ENCODE data around the gene RPS8.
A peak's percentile ranks its signal among the peaks of the same experiment; 100 is the strongest.
"Not testable (repeated sequence)": the region's sequence is repeated elsewhere in the genome, so short reads cannot be mapped to it uniquely, and the experiment has no call there.

RPS8 gene

DNA sequence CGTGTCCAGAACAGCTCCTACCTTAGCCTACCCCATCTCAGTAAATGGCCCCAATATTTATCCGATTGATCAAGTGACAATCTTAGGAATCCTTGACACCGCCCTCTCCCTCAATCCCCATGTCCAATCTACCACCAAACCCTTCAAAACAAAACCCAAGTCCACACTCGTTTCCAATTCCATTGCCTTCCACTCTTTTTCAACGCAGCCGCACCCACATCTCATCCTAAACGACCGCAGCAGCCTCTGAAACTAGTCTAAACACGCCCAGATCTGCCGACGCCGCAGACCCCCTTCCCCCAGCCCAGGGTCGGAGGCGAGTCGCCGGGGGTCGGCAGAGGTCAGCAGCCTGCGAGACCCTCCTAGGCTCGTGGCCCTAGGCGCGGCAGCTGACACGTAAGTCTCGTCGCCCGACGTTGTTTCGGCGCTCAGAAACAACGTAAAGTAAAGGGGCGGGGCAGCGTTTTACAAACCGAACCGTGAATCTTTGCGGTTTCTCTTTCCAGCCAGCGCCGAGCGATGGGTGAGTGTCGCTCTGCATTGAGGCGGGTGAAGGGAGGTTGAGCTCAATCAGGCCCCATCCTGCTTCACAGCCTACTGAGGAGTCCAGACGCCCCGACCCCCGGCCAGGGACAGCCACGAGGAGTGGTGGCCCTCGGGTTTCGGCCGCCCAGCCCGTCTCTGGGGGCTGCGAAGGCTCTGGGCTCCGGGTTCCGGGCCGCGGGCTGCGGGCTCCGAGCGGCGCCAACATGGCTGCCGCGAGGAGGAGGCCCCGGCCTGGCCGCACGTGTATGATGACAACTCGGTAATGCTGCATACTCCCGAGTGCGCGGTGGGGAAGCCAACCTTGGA lies at the start of gene RPS8:
Gene RPS8 (plus strand): TSS at position 463 of the 852 bp plus-strand sequence. CDS start 57 bp downstream, at position 520.
- Mint-ChIP-seq H3K4me1 (peaks cover 31% of the 10 kb centered on the region), H3K36me3 (ENCODE audit: low read depth) (peaks cover 54% of the 10 kb centered on the region), H3K27me3 (no peaks in the 10 kb centered on the region), H3K4me3 (peak within 1 kb of the TSS; percentile 94), H3K9me3 (no peaks in the 10 kb centered on the region), H3K27ac (peak within 1 kb of the TSS; percentile 95)
- peak; percentile 91 for DNase-seq
- ATAC-seq = peak; percentile 71

DNA sequence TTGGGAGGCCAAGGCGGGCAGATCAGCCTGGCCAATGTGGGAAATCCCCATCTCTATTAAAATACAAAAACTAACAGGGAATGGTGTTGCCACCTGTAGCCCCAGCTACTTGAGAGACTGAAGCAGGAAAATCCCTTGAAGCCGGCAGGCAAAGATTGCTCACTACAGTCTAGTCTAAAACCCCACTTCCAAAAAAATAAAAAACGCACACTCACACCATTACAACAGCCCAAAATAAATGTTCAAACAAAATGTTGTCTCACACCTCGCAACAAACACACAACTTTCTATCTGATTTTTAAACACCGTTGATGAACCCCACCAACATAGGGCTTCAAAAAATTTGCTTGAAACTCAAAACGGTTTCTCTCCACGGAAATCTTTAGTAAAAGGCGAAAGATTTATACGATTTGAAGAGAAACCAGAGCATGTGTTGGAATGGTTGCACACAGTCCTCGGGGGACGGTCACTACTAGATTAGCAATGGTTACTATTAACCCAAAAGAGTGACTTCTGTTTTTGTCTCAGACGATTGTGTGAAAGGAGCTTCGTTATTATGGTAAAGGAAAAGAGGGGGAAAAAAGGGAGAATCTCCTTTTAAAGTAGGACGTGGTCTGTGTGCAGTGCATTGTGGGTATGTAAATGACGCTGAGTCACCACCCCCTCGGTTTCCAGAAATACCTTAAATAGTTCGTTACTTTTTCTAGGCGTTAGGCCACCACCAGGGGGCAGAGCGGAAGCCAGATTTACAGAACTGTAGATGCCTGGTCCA lies 44.4 kb upstream of the RPS8 start, which contains the start of gene RNU5D-1:
Gene RNU5D-1 (minus strand): TSS at position 430 of the 772 bp plus-strand sequence.
- H3K4me1 Mint-ChIP-seq = peaks cover 41% of the 10 kb centered on the region
- ATAC-seq (peak; percentile 94), DNase-seq (peak; percentile 96)
- peak within 1 kb of the TSS; percentile 63 for H3K4me3 Mint-ChIP-seq
- peak within 1 kb of the TSS; percentile 100 for H3K27ac Mint-ChIP-seq
- H3K27me3 Mint-ChIP-seq = peaks cover 3% of the 10 kb centered on the region
- peaks cover 5% of the 10 kb centered on the region for H3K36me3 Mint-ChIP-seq (ENCODE audit: low read depth)
- H3K9me3 Mint-ChIP-seq = no peaks in the 10 kb centered on the region

DNA sequence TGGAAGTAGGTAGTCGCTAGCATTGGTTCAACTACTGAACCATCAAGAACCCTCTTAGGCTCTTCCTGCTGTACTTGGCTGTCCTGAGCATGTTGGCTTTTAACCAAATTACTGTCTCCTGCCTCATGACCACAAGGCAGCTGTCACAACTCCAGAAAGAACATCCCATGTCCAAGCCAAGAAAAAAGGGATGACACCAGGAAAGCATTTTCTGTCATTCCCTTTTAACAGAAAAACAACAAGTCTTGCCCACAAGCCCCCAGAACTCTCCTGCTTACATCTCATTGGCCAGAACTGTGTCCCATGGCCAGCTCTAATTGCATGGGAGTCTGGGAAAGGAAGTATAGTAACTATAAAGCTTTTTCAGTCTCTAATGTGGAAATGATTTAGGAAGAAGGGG lies 42.0 kb upstream of the RPS8 start:
- Mint-ChIP-seq H3K9me3 (no peaks in the 10 kb centered on the region), H3K36me3 (ENCODE audit: low read depth) (peaks cover 5% of the 10 kb centered on the region), H3K4me3 (no peak overlapping the region), H3K27me3 (peaks cover 3% of the 10 kb centered on the region), H3K4me1 (peaks cover 26% of the 10 kb centered on the region), H3K27ac (no peak overlapping the region)
- ATAC-seq (no peak), DNase-seq (no peak)

DNA sequence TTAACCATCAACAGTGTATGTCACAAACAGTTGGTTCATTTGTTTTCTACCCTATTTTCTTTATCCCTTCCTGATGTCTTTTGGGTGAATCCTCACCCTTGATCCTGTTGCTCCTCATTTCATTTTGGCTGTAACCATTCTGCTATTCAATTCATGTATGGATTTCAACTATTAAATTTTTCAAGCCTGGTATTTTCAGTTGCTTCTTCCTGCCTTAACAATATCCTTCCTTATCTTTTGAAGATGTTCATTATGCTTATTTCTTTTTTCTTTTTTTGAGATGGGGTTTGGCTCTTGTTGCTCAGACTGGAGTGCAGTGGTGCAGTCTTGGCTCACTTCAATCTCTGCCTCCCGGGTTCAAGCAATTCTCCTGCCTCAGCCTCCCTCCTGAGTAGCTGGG lies 41.6 kb upstream of the RPS8 start:
- Mint-ChIP-seq H3K27me3 (peaks cover 3% of the 10 kb centered on the region), H3K4me3 (no peak overlapping the region), H3K36me3 (ENCODE audit: low read depth) (peaks cover 5% of the 10 kb centered on the region), H3K4me1 (peaks cover 26% of the 10 kb centered on the region), H3K9me3 (no peaks in the 10 kb centered on the region), H3K27ac (no peak overlapping the region)
- no peak for DNase-seq
- ATAC-seq = no peak

DNA sequence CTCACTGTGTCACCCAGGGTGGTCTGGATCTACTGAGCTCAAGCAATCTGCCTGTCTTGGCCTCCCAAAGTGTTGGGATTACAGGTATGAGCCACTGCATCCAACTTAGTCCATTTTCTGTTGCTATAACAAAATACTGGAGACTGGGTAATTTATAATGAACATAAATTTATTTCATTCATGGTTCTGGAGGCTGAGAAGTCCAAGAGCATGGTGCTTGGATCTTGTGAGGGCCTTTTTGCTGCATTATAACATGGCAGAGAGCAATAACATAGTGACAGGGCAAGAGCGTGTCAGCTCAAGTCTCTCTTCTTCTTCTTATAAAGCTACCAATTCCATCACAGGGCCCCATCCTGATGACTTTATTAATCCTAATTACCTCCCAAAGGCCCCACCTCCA lies 39.3 kb upstream of the RPS8 start:
- H3K27ac Mint-ChIP-seq = no peak overlapping the region
- no peaks in the 10 kb centered on the region for H3K27me3 Mint-ChIP-seq
- peaks cover 10% of the 10 kb centered on the region for H3K36me3 Mint-ChIP-seq (ENCODE audit: low read depth)
- no peak overlapping the region for H3K4me3 Mint-ChIP-seq
- no peaks in the 10 kb centered on the region for H3K9me3 Mint-ChIP-seq
- DNase-seq (no peak), ATAC-seq (no peak)
- peaks cover 26% of the 10 kb centered on the region for H3K4me1 Mint-ChIP-seq

DNA sequence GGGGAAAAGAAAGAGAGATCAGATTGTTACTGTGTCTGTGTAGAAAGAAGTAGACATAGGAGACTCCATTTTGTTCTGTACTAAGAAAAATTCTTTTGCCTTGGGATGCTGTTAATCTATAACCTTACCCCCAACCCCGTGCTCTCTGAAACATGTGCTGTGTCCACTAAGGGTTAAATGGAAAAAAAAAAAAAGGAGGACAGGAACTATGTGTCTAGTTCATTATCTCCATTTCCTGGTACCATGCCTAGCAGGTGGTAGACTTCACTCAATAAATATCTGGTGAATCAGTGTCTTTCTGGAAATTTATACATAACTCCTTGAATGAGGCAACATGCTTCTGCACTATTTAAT lies 36.4 kb upstream of the RPS8 start:
- Mint-ChIP-seq H3K4me1 (peaks cover 33% of the 10 kb centered on the region), H3K4me3 (peak overlapping the region; percentile 95), H3K27ac (peak overlapping the region; percentile 88), H3K36me3 (ENCODE audit: low read depth) (peaks cover 25% of the 10 kb centered on the region)
- not testable (repeated sequence) for DNase-seq, H3K9me3 Mint-ChIP-seq, ATAC-seq, H3K27me3 Mint-ChIP-seq

DNA sequence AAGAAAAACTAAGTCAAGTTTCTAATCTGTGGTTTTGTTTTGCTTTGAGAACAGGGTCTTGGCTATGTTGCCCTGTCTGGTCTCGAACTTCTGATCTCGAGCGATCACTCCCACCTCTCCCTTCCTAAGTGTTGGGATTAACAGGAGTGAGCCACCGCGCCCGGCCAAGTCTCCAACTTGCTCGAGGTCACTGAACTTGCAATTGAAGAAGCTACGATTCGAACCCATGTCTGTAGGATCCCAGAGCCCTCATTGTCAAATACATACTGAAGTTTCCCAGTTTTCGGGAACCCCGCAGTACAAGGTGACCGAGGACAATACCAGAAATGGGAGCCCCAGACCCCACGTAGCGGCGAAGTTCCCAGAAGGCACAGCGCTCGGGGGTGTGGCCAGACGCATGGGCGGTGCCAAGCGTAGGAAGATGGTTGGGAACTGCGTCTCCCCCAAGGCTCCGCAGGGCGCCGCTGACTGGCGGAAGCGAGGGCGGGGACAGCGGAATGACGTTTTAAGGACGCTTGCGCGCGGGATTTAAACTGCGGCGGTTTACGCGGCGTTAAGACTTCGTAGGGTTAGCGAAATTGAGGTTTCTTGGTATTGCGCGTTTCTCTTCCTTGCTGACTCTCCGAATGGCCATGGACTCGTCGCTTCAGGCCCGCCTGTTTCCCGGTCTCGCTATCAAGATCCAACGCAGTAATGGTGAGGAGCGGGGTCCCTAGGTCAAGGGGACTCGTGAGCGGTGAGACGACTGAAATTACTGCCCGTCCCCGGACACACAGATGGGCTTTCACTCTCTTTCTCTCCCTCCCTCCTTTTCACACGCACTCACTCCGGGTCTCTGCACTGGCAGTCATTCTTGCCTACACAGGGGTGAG lies 35.8 kb upstream of the RPS8 start, which contains the start of gene KIF2C:
Gene KIF2C (plus strand): TSS at position 531 of the 872 bp plus-strand sequence. CDS start 96 bp downstream, at position 627.
- Mint-ChIP-seq H3K9me3 (no peaks in the 10 kb centered on the region), H3K27ac (peak within 1 kb of the TSS; percentile 88), H3K27me3 (no peaks in the 10 kb centered on the region), H3K4me3 (peak within 1 kb of the TSS; percentile 95), H3K36me3 (ENCODE audit: low read depth) (peaks cover 30% of the 10 kb centered on the region), H3K4me1 (peaks cover 35% of the 10 kb centered on the region)
- DNase-seq = peak; percentile 99
- peak; percentile 95 for ATAC-seq

DNA sequence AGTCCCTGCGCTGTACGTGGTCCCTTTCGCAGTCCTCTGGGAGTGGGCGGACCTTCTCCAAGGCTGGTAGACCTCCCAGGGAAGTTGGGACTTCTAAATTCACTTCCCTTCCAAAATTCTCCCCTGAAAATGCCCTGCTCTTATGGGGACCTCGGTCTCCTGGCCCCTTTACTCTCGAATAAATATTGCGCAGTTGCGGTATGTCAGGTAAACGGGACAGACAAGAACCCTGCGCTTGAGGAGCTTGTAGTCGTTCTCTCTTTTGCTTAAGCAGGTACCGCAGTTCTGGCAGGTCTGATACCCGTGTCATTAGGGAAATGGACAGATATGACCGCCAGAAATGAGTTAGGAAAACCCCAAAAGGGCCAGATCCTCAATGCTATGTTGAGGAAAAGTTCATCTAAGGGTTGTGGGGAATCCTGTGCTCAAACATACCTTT lies 35.1 kb upstream of the RPS8 start:
- peak overlapping the region; percentile 88 for H3K27ac Mint-ChIP-seq
- H3K4me1 Mint-ChIP-seq = peaks cover 35% of the 10 kb centered on the region
- DNase-seq (no peak), ATAC-seq (no peak)
- no peaks in the 10 kb centered on the region for H3K27me3 Mint-ChIP-seq
- peak overlapping the region; percentile 95 for H3K4me3 Mint-ChIP-seq
- peaks cover 33% of the 10 kb centered on the region for H3K36me3 Mint-ChIP-seq (ENCODE audit: low read depth)
- H3K9me3 Mint-ChIP-seq = no peaks in the 10 kb centered on the region

DNA sequence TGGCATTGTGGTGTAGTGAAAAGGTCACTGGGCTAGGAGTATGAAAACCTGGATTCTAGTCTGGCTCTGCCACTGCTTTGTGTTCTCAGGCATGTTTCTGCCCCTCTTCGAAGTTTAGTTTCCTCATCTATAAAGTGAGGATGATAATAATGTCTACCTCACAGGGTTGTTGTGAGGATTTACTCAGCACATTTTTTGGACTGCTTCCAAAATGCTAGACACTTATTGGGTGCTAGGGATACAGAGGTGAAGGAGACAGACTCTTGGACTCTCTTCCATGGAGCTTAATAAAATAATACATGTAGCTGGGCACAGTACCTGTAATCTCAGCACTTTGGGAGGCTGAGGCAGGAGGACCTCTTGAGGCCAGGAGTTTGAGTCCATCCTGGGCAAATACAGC lies 32.1 kb upstream of the RPS8 start:
- Mint-ChIP-seq H3K4me3 (peak overlapping the region; percentile 57), H3K9me3 (no peaks in the 10 kb centered on the region), H3K4me1 (peaks cover 35% of the 10 kb centered on the region), H3K36me3 (ENCODE audit: low read depth) (peaks cover 50% of the 10 kb centered on the region), H3K27ac (peak overlapping the region; percentile 74), H3K27me3 (no peaks in the 10 kb centered on the region)
- DNase-seq (no peak), ATAC-seq (no peak)

DNA sequence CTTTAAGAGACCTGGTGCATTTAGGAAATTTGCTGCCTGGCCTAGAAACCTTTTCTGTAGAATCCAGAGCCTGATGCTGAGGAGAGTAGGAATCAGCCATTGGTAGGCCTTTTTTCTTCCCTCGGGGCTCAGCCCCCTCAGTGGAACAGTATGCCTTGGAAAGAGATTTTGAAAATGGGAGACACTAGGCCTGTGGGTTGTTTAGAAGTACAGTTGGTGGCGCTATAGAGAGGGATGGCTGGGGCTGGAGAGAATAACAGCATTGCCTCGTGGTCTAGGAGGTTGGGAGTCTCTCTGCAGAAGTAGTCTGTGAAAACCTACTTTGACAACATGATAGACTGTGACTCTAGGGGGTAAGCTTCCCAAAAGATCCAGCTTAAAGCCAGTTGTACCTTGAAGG lies 27.5 kb upstream of the RPS8 start:
- H3K9me3 Mint-ChIP-seq = no peaks in the 10 kb centered on the region
- no peak for ATAC-seq
- H3K27ac Mint-ChIP-seq = no peak overlapping the region
- H3K36me3 Mint-ChIP-seq (ENCODE audit: low read depth) = peaks cover 53% of the 10 kb centered on the region
- no peaks in the 10 kb centered on the region for H3K27me3 Mint-ChIP-seq
- H3K4me3 Mint-ChIP-seq = no peak overlapping the region
- H3K4me1 Mint-ChIP-seq = peaks cover 10% of the 10 kb centered on the region
- DNase-seq = no peak

DNA sequence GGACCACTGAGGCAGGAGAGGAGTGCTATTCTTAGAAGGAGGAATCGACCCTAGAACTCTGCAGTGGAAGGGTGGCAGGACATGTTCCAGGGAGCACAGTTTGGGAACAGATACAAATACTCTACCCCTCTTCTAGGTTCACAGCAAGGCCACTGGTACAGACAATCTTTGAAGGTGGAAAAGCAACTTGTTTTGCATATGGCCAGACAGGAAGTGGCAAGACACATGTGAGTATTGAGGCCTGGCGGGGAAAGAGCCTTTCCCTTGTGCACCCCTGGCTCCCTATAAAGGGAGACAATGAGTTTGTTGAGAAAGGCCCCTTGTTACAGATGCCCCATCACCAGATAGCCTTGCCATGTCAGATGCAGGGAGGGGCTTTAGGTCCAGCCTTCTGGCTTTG lies 17.9 kb upstream of the RPS8 start:
- no peak overlapping the region for H3K4me3 Mint-ChIP-seq

DNA sequence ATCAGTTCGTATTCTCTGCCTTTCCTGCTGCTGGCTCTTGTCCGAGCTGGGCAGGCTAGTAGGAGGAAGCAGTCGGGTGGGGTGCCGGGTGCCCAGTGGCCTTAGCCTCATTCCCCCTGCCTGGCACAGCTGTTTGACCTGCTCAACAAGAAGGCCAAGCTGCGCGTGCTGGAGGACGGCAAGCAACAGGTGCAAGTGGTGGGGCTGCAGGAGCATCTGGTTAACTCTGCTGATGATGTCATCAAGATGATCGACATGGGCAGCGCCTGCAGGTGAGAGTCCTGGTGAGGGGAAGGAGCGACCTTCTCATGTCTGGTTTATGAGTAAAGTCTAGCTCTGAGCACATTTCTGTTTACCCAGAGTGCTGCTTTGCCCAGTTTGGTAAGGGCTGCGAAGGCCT lies 16.3 kb upstream of the RPS8 start:
- Mint-ChIP-seq H3K36me3 (ENCODE audit: low read depth) (peaks cover 68% of the 10 kb centered on the region), H3K27ac (no peak overlapping the region)
- no peak for ATAC-seq

More for the DNA sequence above, 17.9 kb upstream of the RPS8 start:
- no peak overlapping the region for H3K27ac Mint-ChIP-seq
- no peaks in the 10 kb centered on the region for H3K27me3 Mint-ChIP-seq
- DNase-seq (no peak), ATAC-seq (no peak)
- no peaks in the 10 kb centered on the region for H3K9me3 Mint-ChIP-seq
- H3K4me1 Mint-ChIP-seq = peaks cover 8% of the 10 kb centered on the region
- H3K36me3 Mint-ChIP-seq (ENCODE audit: low read depth) = peaks cover 70% of the 10 kb centered on the region

DNA sequence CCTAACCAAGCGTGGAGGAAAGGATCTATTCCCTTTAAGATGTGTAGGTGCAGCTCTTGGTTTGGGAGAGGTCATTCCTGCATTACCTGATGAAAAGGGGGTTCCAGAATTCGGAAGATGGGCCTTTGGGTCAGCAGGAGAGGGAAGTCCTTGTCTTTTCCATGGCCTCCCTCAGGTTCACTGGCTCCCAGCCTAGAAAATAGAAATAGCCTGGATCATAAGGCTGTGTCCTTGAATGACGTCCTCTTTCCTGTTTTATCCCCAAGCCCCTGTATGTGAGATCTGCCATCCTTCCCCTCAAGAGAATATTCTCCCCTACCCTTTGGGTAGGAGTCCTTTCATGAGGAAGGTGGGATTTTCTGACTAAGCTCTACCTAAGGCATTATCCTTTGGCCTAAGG lies 14.5 kb upstream of the RPS8 start:
- no peaks in the 10 kb centered on the region for H3K4me1 Mint-ChIP-seq
- H3K27ac Mint-ChIP-seq = no peak overlapping the region
- peaks cover 59% of the 10 kb centered on the region for H3K36me3 Mint-ChIP-seq (ENCODE audit: low read depth)
- no peak overlapping the region for H3K4me3 Mint-ChIP-seq
- no peak for DNase-seq
- no peaks in the 10 kb centered on the region for H3K9me3 Mint-ChIP-seq
- H3K27me3 Mint-ChIP-seq = no peaks in the 10 kb centered on the region
- ATAC-seq = no peak

More for the DNA sequence above, 16.3 kb upstream of the RPS8 start:
- Mint-ChIP-seq H3K4me1 (no peaks in the 10 kb centered on the region), H3K27me3 (no peaks in the 10 kb centered on the region), H3K4me3 (no peak overlapping the region), H3K9me3 (no peaks in the 10 kb centered on the region)
- no peak for DNase-seq

DNA sequence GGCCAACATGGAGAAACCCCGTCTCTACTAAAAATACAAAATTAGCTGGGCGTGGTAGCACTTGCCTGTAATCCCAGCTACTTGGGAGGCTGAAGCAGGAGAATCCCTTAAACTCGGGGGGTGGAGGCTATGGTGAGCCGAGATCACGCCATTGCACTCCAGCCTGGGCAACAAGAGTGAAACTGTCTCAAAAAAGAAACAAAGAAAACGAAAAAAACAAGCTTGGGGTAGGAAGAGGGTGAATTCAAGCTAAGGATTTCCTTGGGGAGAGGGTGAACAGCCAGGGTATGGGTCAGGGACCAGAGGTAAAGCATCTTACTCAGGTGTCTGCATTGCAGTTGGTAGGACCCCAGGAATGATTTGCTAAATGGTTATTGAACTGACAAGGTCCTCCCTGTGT lies 8.9 kb upstream of the RPS8 start:
- peaks cover 37% of the 10 kb centered on the region for H3K36me3 Mint-ChIP-seq (ENCODE audit: low read depth)
- H3K27me3 Mint-ChIP-seq, H3K9me3 Mint-ChIP-seq: not testable (repeated sequence)

More for the DNA sequence above, 8.9 kb upstream of the RPS8 start:
- not testable (repeated sequence) for ATAC-seq, H3K4me3 Mint-ChIP-seq, H3K4me1 Mint-ChIP-seq, H3K27ac Mint-ChIP-seq, DNase-seq
